Activated T-helper 2 cell treated with anti-CD3 and anti-CD28 coated beads, Interferon-gamma antibody, Interleukin-2, Interleukin-4, amounts not matched to agents 10 μg/mL and 5 μg/mL and 100 μg/mL, durations not matched to agents 14 hours and 24 hours and 36 hours (primary cell): ENCODE data around the gene KLK1. TPM values are rescaled to one million over a fixed set of nuclear protein-coding genes. Genes with fewer than 3 reads are reported as not detected.

ENCODE experiments used
- DNase-seq: peaks from one replicate; pipeline ENCODE4 v3.0.0; 2021; ENCODE audit warnings: low spot score
- H3K27ac Mint-ChIP-seq: one replicate; pipeline ENCODE4 v1.8.0; 2021; ENCODE audit warnings: mixed read lengths
- H3K27me3 Mint-ChIP-seq: one replicate; pipeline ENCODE4 v1.8.0; 2021; ENCODE audit warnings: low read depth, mixed read lengths
- H3K36me3 Mint-ChIP-seq: one replicate; pipeline ENCODE4 v1.8.0; 2021; ENCODE audit warnings: low read depth, mixed read lengths
- H3K4me1 Mint-ChIP-seq: one replicate; pipeline ENCODE4 v1.8.0; 2021; ENCODE audit warnings: low read depth, mixed read lengths
- H3K4me3 Mint-ChIP-seq: one replicate; pipeline ENCODE4 v1.8.0; 2021; ENCODE audit warnings: low read depth, mild to moderate bottlenecking, moderate library complexity, mixed read lengths
- H3K9me3 Mint-ChIP-seq: one replicate; pipeline ENCODE4 v1.8.0; 2021; ENCODE audit warnings: mixed read lengths
- intact Hi-C: fragments of 100-400 bp; cut with micrococcal nuclease; formaldehyde crosslinking; loops from one replicate; pipeline ENCODE4 v1.15.1; 2023
- total RNA-seq: library from RNA; stranded (reverse); gene quantifications from 2 replicates; pipeline ENCODE4 v1.2.3, GENCODE V29; 2022

KLK1 gene
- total RNA-seq = 3.0 and 3.5 TPM in 2 replicates

DNA sequence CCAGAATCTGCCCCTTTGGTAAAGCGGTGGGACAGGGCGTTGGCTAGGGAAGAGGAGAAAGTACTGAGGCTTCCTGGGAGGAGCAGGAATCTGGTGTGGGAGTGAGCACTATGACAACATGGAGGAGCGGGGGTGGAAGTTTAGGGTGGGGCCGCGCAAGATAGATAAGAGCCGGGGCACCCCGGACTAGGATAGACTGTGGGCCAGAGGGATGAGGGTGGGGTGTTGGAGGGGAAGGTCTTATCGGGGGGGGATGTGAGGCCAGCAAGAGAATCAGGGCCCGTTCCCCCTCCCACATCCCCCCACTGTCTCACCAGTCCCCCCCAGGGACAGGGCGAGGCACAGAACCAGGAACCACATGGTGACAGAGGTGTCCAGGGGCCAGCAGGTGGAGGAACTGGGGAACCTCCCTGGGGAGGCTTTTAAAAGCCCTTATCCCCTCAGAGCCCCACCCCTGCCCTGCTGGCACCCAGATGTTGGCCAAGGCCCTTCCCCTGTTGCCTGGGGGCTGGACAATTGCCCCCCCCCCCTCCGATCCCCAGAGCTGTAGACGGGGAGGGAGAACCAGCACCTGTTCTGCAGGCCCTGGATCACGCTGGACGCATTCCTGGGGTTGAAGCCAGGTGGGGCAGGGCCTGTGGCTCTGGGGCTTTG, at the start of gene KLK1:
Gene KLK1 (minus strand): TSS at position 399 of the 654 bp plus-strand sequence. CDS start 39 bp downstream, at position 360.
- Mint-ChIP-seq H3K27ac (no peak within 1 kb of the TSS), H3K36me3 (no peaks in the 10 kb centered on the region), H3K4me3 (no peak within 1 kb of the TSS), H3K9me3 (no peaks in the 10 kb centered on the region), H3K27me3 (peaks cover 34% of the 10 kb centered on the region), H3K4me1 (peaks cover 19% of the 10 kb centered on the region)
- DNase-seq = no peak
- intact Hi-C loops = no loop called here

DNA sequence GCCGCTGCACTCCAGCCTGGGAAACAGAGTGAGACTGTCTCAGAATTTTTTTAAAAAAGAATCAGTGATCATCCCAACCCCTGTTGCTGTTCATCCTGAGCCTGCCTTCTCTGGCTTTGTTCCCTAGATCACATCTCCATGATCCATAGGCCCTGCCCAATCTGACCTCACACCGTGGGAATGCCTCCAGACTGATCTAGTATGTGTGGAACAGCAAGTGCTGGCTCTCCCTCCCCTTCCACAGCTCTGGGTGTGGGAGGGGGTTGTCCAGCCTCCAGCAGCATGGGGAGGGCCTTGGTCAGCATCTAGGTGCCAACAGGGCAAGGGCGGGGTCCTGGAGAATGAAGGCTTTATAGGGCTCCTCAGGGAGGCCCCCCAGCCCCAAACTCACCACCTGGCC, 49.5 kb upstream of the KLK1 start, which contains the start of gene KLK2:
Gene KLK2 (plus strand): TSS at position 384 of the 400 bp plus-strand sequence. CDS start 35 bp downstream, outside the sequence.
- Mint-ChIP-seq H3K4me1 (no peaks in the 10 kb centered on the region), H3K36me3 (no peaks in the 10 kb centered on the region), H3K4me3 (no peak within 1 kb of the TSS), H3K9me3 (no peaks in the 10 kb centered on the region), H3K27ac (no peak within 1 kb of the TSS), H3K27me3 (peaks cover 13% of the 10 kb centered on the region)
- DNase-seq = no peak
- intact Hi-C loops = no loop called here

DNA sequence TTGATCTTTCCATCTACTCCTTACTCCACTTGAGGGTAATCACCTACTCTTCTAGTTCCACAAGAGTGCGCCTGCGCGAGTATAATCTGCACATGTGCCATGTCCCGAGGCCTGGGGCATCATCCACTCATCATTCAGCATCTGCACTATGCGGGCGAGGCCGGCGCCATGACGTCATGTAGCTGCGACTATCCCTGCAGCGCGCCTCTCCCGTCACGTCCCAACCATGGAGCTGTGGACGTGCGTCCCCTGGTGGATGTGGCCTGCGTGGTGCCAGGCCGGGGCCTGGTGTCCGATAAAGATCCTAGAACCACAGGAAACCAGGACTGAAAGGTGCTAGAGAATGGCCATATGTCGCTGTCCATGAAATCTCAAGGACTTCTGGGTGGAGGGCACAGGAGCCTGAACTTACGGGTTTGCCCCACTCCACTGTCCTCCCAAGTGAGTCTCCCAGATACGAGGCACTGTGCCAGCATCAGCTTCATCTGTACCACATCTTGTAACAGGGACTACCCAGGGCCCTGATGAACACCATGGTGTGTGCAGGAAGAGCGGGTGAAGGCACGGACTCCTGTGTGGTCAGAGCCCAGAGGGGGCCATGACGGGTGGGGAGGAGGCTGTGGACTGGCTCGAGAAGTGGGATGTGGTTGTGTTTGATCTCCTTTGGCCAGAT, 47.0 kb upstream of the KLK1 start:
- H3K27me3 Mint-ChIP-seq = peaks cover 17% of the 10 kb centered on the region

DNA sequence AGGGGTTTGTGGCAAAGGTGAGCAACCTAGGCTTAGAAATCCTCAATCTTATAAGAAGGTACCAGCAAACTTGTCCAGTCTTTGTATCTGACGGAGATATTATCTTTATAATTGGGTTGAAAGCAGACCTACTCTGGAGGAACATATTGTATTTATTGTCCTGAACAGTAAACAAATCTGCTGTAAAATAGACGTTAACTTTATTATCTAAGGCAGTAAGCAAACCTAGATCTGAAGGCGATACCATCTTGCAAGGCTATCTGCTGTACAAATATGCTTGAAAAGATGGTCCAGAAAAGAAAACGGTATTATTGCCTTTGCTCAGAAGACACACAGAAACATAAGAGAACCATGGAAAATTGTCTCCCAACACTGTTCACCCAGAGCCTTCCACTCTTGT, 45.9 kb upstream of the KLK1 start:
- DNase-seq = no peak

More for the DNA sequence above, 47.0 kb upstream of the KLK1 start:
- no peaks in the 10 kb centered on the region for H3K4me1 Mint-ChIP-seq
- no peaks in the 10 kb centered on the region for H3K36me3 Mint-ChIP-seq
- H3K27ac Mint-ChIP-seq = no peak overlapping the region
- DNase-seq = no peak
- H3K4me3 Mint-ChIP-seq = no peak overlapping the region
- no peaks in the 10 kb centered on the region for H3K9me3 Mint-ChIP-seq
- intact Hi-C loops = no loop called here

DNA sequence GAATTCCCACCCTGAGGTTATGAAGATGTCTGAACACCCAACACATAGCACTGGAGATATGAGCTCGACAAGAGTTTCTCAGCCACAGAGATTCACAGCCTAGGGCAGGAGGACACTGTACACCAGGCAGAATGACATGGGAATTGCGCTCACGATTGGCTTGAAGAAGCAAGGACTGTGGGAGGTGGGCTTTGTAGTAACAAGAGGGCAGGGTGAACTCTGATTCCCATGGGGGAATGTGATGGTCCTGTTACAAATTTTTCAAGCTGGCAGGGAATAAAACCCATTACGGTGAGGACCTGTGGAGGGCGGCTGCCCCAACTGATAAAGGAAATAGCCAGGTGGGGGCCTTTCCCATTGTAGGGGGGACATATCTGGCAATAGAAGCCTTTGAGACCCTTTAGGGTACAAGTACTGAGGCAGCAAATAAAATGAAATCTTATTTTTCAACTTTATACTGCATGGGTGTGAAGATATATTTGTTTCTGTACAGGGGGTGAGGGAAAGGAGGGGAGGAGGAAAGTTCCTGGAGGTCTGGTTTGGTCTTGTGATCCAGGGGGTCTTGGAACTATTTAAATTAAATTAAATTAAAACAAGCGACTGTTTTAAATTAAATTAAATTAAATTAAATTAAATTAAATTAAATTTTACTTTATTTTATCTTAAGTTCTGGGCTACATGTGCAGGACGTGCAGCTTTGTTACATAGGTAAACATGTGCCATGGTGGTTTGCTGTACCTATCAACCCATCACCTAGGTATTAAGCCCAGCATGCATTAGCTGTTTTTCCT, 38.1 kb upstream of the KLK1 start:
- Mint-ChIP-seq H3K4me3 (no peak overlapping the region), H3K4me1 (no peaks in the 10 kb centered on the region), H3K36me3 (no peaks in the 10 kb centered on the region), H3K27me3 (peaks cover 21% of the 10 kb centered on the region), H3K27ac (no peak overlapping the region), H3K9me3 (peaks cover 11% of the 10 kb centered on the region)
- no peak for DNase-seq
- intact Hi-C loops = no loop called here

More for the DNA sequence above, 45.9 kb upstream of the KLK1 start:
- H3K36me3 Mint-ChIP-seq = no peaks in the 10 kb centered on the region
- H3K27ac Mint-ChIP-seq = no peak overlapping the region
- H3K9me3 Mint-ChIP-seq = no peaks in the 10 kb centered on the region
- intact Hi-C loops = no loop called here
- H3K27me3 Mint-ChIP-seq = peaks cover 17% of the 10 kb centered on the region
- H3K4me1 Mint-ChIP-seq = no peaks in the 10 kb centered on the region
- H3K4me3 Mint-ChIP-seq = no peak overlapping the region

DNA sequence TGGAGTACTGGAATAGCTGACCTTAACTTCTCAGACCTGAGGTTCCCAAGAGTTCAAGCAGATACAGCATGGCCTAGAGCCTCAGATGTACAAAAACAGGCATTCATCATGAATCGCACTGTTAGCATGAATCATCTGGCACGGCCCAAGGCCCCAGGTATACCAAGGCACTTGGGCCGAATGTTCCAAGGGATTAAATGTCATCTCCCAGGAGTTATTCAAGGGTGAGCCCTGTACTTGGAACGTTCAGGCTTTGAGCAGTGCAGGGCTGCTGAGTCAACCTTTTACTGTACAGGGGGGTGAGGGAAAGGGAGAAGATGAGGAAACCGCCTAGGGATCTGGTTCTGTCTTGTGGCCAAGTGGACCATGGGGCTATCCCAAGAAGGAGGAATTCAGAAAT, 37.4 kb upstream of the KLK1 start:
- Mint-ChIP-seq H3K27me3 (peaks cover 18% of the 10 kb centered on the region), H3K27ac (no peak overlapping the region), H3K36me3 (no peaks in the 10 kb centered on the region), H3K4me1 (no peaks in the 10 kb centered on the region), H3K9me3 (peaks cover 11% of the 10 kb centered on the region), H3K4me3 (no peak overlapping the region)
- intact Hi-C loops = no loop called here
- no peak for DNase-seq

DNA sequence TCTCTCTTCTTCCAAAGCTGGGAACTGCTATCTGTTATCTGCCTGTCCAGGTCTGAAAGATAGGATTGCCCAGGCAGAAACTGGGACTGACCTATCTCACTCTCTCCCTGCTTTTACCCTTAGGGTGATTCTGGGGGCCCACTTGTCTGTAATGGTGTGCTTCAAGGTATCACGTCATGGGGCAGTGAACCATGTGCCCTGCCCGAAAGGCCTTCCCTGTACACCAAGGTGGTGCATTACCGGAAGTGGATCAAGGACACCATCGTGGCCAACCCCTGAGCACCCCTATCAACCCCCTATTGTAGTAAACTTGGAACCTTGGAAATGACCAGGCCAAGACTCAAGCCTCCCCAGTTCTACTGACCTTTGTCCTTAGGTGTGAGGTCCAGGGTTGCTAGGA, 36.3 kb upstream of the KLK1 start:
- no peaks in the 10 kb centered on the region for H3K36me3 Mint-ChIP-seq
- DNase-seq = no peak
- H3K9me3 Mint-ChIP-seq = peaks cover 11% of the 10 kb centered on the region
- intact Hi-C loops = no loop called here
- H3K27ac Mint-ChIP-seq = no peak overlapping the region
- no peak overlapping the region for H3K4me3 Mint-ChIP-seq
- peaks cover 21% of the 10 kb centered on the region for H3K27me3 Mint-ChIP-seq
- H3K4me1 Mint-ChIP-seq = no peaks in the 10 kb centered on the region

DNA sequence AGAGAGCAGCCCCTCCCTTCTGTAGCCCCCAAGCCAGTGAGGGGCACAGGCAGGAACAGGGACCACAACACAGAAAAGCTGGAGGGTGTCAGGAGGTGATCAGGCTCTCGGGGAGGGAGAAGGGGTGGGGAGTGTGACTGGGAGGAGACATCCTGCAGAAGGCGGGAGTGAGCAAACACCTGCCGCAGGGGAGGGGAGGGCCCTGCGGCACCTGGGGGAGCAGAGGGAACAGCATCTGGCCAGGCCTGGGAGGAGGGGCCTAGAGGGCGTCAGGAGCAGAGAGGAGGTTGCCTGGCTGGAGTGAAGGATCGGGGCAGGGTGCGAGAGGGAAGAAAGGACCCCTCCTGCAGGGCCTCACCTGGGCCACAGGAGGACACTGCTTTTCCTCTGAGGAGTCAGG, 35.3 kb upstream of the KLK1 start:
- Mint-ChIP-seq H3K9me3 (peaks cover 11% of the 10 kb centered on the region), H3K27me3 (peaks cover 21% of the 10 kb centered on the region), H3K4me1 (no peaks in the 10 kb centered on the region), H3K4me3 (no peak overlapping the region), H3K27ac (no peak overlapping the region), H3K36me3 (no peaks in the 10 kb centered on the region)
- intact Hi-C loops = no loop called here
- no peak for DNase-seq

DNA sequence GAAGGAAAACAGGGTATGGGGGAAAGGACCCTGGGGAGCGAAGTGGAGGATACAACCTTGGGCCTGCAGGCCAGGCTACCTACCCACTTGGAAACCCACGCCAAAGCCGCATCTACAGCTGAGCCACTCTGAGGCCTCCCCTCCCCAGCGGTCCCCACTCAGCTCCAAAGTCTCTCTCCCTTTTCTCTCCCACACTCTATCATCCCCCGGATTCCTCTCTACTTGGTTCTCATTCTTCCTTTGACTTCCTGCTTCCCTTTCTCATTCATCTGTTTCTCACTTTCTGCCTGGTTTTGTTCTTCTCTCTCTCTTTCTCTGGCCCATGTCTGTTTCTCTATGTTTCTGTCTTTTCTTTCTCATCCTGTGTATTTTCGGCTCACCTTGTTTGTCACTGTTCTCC, 33.8 kb upstream of the KLK1 start:
- Mint-ChIP-seq H3K4me3 (no peak overlapping the region), H3K9me3 (peaks cover 11% of the 10 kb centered on the region), H3K36me3 (no peaks in the 10 kb centered on the region), H3K27ac (no peak overlapping the region), H3K4me1 (no peaks in the 10 kb centered on the region), H3K27me3 (peaks cover 17% of the 10 kb centered on the region)
- DNase-seq = no peak
- intact Hi-C loops = no loop called here

DNA sequence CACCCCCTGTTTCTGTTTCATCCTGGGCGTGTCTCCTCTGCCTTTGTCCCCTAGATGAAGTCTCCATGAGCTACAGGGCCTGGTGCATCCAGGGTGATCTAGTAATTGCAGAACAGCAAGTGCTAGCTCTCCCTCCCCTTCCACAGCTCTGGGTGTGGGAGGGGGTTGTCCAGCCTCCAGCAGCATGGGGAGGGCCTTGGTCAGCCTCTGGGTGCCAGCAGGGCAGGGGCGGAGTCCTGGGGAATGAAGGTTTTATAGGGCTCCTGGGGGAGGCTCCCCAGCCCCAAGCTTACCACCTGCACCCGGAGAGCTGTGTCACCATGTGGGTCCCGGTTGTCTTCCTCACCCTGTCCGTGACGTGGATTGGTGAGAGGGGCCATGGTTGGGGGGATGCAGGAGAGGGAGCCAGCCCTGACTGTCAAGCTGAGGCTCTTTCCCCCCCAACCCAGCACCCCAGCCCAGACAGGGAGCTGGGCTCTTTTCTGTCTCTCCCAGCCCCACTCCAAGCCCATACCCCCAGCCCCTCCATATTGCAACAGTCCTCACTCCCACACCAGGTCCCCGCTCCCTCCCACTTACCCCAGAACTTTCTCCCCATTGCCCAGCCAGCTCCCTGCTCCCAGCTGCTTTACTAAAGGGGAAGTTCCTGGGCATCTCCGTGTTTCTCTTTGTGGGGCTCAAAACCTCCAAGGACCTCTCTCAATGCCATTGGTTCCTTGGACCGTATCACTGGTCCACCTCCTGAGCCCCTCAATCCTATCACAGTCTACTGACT, 31.2 kb upstream of the KLK1 start, which contains the start of gene KLK3:
Gene KLK3 (plus strand): TSS at position 280 of the 775 bp plus-strand sequence. CDS start 41 bp downstream, at position 321.
- H3K27me3 Mint-ChIP-seq = peaks cover 17% of the 10 kb centered on the region

DNA sequence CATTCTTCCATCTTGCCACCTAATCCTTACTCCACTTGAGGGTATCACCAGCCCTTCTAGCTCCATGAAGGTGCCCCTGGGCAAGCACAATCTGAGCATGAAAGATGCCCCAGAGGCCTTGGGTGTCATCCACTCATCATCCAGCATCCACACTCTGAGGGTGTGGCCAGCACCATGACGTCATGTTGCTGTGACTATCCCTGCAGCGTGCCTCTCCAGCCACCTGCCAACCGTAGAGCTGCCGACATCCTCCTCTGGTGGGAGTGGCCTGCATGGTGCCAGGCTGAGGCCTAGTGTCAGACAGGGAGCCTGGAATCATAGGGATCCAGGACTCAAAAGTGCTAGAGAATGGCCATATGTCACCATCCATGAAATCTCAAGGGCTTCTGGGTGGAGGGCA, 28.0 kb upstream of the KLK1 start:
- peaks cover 9% of the 10 kb centered on the region for H3K27me3 Mint-ChIP-seq
- intact Hi-C loops = no loop called here
- no peaks in the 10 kb centered on the region for H3K9me3 Mint-ChIP-seq
- no peaks in the 10 kb centered on the region for H3K4me1 Mint-ChIP-seq
- H3K36me3 Mint-ChIP-seq = no peaks in the 10 kb centered on the region
- H3K4me3 Mint-ChIP-seq = no peak overlapping the region
- DNase-seq = no peak
- no peak overlapping the region for H3K27ac Mint-ChIP-seq

More for the DNA sequence above, 31.2 kb upstream of the KLK1 start, which contains the start of gene KLK3:
- H3K9me3 Mint-ChIP-seq = no peaks in the 10 kb centered on the region
- no peaks in the 10 kb centered on the region for H3K4me1 Mint-ChIP-seq
- no peak for DNase-seq
- H3K27ac Mint-ChIP-seq = no peak within 1 kb of the TSS
- H3K4me3 Mint-ChIP-seq = no peak within 1 kb of the TSS
- intact Hi-C loops = no loop called here
- H3K36me3 Mint-ChIP-seq = no peaks in the 10 kb centered on the region

DNA sequence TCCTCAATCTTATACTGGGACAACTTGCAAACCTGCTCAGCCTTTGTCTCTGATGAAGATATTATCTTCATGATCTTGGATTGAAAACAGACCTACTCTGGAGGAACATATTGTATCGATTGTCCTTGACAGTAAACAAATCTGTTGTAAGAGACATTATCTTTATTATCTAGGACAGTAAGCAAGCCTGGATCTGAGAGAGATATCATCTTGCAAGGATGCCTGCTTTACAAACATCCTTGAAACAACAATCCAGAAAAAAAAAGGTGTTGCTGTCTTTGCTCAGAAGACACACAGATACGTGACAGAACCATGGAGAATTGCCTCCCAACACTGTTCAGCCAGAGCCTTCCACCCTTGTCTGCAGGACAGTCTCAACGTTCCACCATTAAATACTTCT, 27.2 kb upstream of the KLK1 start:
- peaks cover 7% of the 10 kb centered on the region for H3K27me3 Mint-ChIP-seq
- intact Hi-C loops = no loop called here

More for the DNA sequence above, 27.2 kb upstream of the KLK1 start:
- Mint-ChIP-seq H3K36me3 (no peaks in the 10 kb centered on the region), H3K4me1 (no peaks in the 10 kb centered on the region), H3K9me3 (no peaks in the 10 kb centered on the region), H3K27ac (no peak overlapping the region), H3K4me3 (no peak overlapping the region)
- DNase-seq = no peak
